HepG2 (cell line): ENCODE measurements around the gene KIF17. TPM values are rescaled to one million over a fixed set of nuclear protein-coding genes. Genes with fewer than 3 reads are reported as not detected.
A peak's percentile ranks its signal among the peaks of the same experiment; 100 is the strongest.

Experiments used
- CCAR2 ChIP-seq: fragments of 200-400 bp; formaldehyde crosslinking; optimal IDR thresholded peaks from 2 replicates; pipeline ENCODE3; 2018; ENCODE audit warnings: low read depth, mild to moderate bottlenecking, low read length, moderate library complexity
- CEBPZ ChIP-seq: IDR thresholded peaks from 2 replicates; pipeline ENCODE4 v1.6.1; 2012; ENCODE audit warnings: low read length, improper control_type of control experiment
- FOXJ3 ChIP-seq: sonication (generic); formaldehyde crosslinking; IDR thresholded peaks from 2 replicates; pipeline ENCODE4 v1.4.0; 2020; ENCODE audit warnings: missing genetic modification reagents, mild to moderate bottlenecking, borderline replicate concordance
- HMG20B ChIP-seq: conservative IDR thresholded peaks from 2 replicates; pipeline ENCODE4 v1.6.1; 2016; ENCODE audit warnings: missing genetic modification reagents, missing compliant biosample characterization
- KDM2A ChIP-seq: sonication (generic); formaldehyde crosslinking; IDR thresholded peaks from 2 replicates; pipeline ENCODE4 v1.4.0; 2020; ENCODE audit warnings: low read depth, missing genetic modification reagents, borderline replicate concordance
- NFKB2 ChIP-seq: sonication (generic); formaldehyde crosslinking; IDR thresholded peaks from 2 replicates; pipeline ENCODE4 v1.4.0; 2020; ENCODE audit warnings: missing genetic modification reagents, borderline replicate concordance
- NR0B2 ChIP-seq: sonication (generic); formaldehyde crosslinking; IDR thresholded peaks from 2 replicates; pipeline ENCODE4 v1.4.0; 2020; ENCODE audit warnings: mild to moderate bottlenecking, missing genetic modification reagents
- PHF5A ChIP-seq: IDR thresholded peaks from one replicate; pipeline ENCODE4 v1.6.1; 2018; ENCODE audit warnings: low read depth, missing genetic modification reagents; ENCODE audit not compliant: unreplicated experiment
- RAD51 ChIP-seq: fragments of 450-650 bp; IDR thresholded peaks from 2 replicates; pipeline ENCODE4 v1.6.1; 2016; ENCODE audit warnings: borderline replicate concordance
- REL ChIP-seq: sonication (generic); formaldehyde crosslinking; conservative IDR thresholded peaks from 2 replicates; pipeline ENCODE4 v1.8.0; 2022; ENCODE audit warnings: mild to moderate bottlenecking, missing genetic modification reagents, moderate library complexity
- REPIN1 ChIP-seq: sonication (generic); formaldehyde crosslinking; IDR thresholded peaks from 2 replicates; pipeline ENCODE4 v1.8.0; 2022; ENCODE audit warnings: missing genetic modification reagents, low read depth, mild to moderate bottlenecking, borderline replicate concordance
- RFX3 ChIP-seq: IDR thresholded peaks from 2 replicates; pipeline ENCODE4 v1.6.1; 2016; ENCODE audit warnings: missing biosample characterization, missing genetic modification reagents
- U2AF2 ChIP-seq: fragments of 200-400 bp; formaldehyde crosslinking; IDR thresholded peaks from 2 replicates; pipeline ENCODE4 v1.6.1; 2017; ENCODE audit warnings: low read depth, mild to moderate bottlenecking, low read length
- ZC3H13 ChIP-seq: sonication (generic); formaldehyde crosslinking; IDR thresholded peaks from 2 replicates; pipeline ENCODE4 v1.8.1; 2023; ENCODE audit warnings: mild to moderate bottlenecking, missing genetic modification reagents, moderate library complexity
- ZFP90 ChIP-seq: sonication (generic); formaldehyde crosslinking; IDR thresholded peaks from 2 replicates; pipeline ENCODE4 v1.8.0; 2022; ENCODE audit warnings: missing genetic modification reagents, mild to moderate bottlenecking, inconsistent platforms, borderline replicate concordance
- ZNF143 ChIP-seq: sonication (generic); formaldehyde crosslinking; IDR thresholded peaks from 2 replicates; pipeline ENCODE4 v1.4.0; 2020; ENCODE audit warnings: missing genetic modification reagents
- ZNF232 ChIP-seq: sonication (generic); formaldehyde crosslinking; IDR thresholded peaks from 2 replicates; pipeline ENCODE4 v1.4.0; 2020; ENCODE audit warnings: missing genetic modification reagents, borderline replicate concordance
- ZNF296 ChIP-seq: sonication (generic); formaldehyde crosslinking; conservative IDR thresholded peaks from 2 replicates; pipeline ENCODE4 v1.5.0; 2020; ENCODE audit warnings: mild to moderate bottlenecking, missing genetic modification reagents
- ZNF879 ChIP-seq: sonication (generic); formaldehyde crosslinking; IDR thresholded peaks from 2 replicates; pipeline ENCODE4 v1.8.1; 2023; ENCODE audit warnings: missing genetic modification reagents
- polyA plus RNA-seq, 8 experiments: library from polyadenylated mRNA; depleted of rRNA in 3 of 8; stranded (reverse) in 7 of 8; unstranded in 1 of 8; fragments of >200 nt; fragmentation: Illumina TruSeq in 4 of 8; extraction: Trizol in 4 of 8; gene quantifications; 2 replicates each; pipeline versions ENCODE4 v1.2.1 to v1.2.3, GENCODE V29; 2011 to 2016; ENCODE audit warnings: low read depth in 4 of 8, missing spikeins in 1 of 8, mixed read lengths in 1 of 8; ENCODE audit not compliant: insufficient read depth in 1 of 8
- total RNA-seq, 5 experiments: library from RNA; depleted of rRNA; stranded (reverse); fragments of >200 nt; fragmentation: Illumina TruSeq; extraction: Trizol; gene quantifications; 2 replicates each; pipeline ENCODE4 v1.2.3, GENCODE V29; 2016; ENCODE audit warnings: low read depth in 1 of 5
- TF ChIP-seq, protein P1 (sequence below): sonication (generic); formaldehyde crosslinking; IDR thresholded peaks from 2 replicates; pipeline ENCODE4 v1.5.1; 2020; ENCODE audit warnings: mild to moderate bottlenecking, missing genetic modification reagents
- TF ChIP-seq, protein P2 (sequence below): sonication (generic); formaldehyde crosslinking; IDR thresholded peaks from 2 replicates; pipeline ENCODE4 v1.5.1; 2020; ENCODE audit warnings: missing genetic modification reagents, mild to moderate bottlenecking, borderline replicate concordance

The KIF17 gene
- total and polyA plus RNA-seq, 2 of the 13 experiments (the other 11 are each of a cell fraction or from before 2014, with no cell fraction given): 0.24 to 0.44 TPM

DNA sequence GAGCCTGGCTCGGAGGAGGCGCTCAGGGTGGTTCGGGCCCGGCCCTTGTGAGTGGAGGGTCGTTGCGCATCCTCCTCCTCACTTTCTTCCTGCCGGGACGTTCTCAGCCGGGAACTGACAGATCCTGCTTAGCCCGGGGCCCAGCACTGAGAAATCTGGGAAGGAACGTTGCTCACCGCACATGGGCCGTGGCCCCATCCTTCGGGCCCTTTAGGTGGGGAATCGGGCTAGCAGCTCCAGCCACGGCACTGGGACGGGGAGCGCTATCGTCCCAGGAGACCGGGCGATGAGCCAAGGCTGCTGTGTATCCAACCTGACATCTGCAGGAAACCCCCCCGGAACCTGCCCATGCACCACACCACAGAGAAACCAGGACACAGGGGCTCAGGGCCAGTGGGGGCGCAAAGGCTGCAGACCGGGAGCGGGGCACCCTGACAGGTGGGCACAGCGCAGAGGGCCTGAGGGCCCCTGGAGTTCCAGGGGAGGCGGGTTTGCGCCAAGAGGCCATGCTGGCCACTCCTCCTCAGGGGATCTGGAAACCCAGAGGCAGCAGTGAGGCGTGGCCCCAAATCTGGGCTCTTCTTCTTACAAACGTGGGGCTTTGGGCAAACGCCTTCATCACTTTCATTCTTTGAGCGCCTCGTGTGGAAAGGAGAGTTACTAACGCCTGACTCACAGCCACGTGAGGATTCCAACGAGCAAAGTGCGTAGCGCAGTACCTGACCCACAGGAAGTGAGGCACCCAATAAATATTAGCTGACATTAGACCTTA, 15.0 kb upstream of the KIF17 start, which contains the start of gene SH2D5 (continued):
- TF ChIP-seq RAD51: no peak
- TF ChIP-seq, protein P1, sequence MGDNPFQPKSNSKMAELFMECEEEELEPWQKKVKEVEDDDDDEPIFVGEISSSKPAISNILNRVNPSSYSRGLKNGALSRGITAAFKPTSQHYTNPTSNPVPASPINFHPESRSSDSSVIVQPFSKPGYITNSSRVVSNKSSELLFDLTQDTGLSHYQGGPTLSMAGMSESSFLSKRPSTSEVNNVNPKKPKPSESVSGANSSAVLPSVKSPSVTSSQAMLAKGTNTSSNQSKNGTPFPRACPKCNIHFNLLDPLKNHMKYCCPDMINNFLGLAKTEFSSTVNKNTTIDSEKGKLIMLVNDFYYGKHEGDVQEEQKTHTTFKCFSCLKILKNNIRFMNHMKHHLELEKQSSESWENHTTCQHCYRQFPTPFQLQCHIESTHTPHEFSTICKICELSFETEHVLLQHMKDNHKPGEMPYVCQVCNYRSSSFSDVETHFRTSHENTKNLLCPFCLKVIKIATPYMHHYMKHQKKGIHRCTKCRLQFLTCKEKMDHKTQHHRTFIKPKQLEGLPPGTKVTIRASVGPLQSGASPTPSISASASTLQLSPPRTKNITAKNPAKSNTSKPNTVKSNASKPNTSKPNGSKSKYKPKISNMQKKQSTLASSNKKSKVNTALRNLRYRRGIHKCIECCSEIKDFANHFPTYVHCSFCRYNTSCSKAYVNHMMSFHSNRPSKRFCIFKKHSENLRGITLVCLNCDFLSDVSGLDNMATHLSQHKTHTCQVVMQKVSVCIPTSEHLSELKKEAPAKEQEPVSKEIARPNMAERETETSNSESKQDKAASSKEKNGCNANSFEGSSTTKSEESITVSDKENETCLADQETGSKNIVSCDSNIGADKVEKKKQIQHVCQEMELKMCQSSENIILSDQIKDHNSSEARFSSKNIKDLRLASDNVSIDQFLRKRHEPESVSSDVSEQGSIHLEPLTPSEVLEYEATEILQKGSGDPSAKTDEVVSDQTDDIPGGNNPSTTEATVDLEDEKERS (CRISPR knock-in tag): peak; percentile 56; the same call in 1 of the 2 replicates
- 0 out of 2 replicates have a peak, but pooled peaks have one; percentile 69 for TF ChIP-seq ZC3H13 (CRISPR knock-in tag)
- no peak for TF ChIP-seq ZFP90 (CRISPR knock-in tag)
- no peak for TF ChIP-seq REPIN1 (CRISPR knock-in tag)
- no peak for TF ChIP-seq U2AF2
- no peak for TF ChIP-seq CCAR2
- TF ChIP-seq RFX3 (CRISPR knock-in tag): no peak
- no peak; the same call in 1 of the 2 replicates for TF ChIP-seq KDM2A
- TF ChIP-seq FOXJ3: no peak
- no peak for TF ChIP-seq PHF5A (CRISPR knock-in tag)
- TF ChIP-seq ZNF879 (CRISPR knock-in tag): no peak
- TF ChIP-seq HMG20B (CRISPR knock-in tag): 0 out of 2 replicates have a peak, but pooled peaks have one; percentile 15
- TF ChIP-seq, protein P2, sequence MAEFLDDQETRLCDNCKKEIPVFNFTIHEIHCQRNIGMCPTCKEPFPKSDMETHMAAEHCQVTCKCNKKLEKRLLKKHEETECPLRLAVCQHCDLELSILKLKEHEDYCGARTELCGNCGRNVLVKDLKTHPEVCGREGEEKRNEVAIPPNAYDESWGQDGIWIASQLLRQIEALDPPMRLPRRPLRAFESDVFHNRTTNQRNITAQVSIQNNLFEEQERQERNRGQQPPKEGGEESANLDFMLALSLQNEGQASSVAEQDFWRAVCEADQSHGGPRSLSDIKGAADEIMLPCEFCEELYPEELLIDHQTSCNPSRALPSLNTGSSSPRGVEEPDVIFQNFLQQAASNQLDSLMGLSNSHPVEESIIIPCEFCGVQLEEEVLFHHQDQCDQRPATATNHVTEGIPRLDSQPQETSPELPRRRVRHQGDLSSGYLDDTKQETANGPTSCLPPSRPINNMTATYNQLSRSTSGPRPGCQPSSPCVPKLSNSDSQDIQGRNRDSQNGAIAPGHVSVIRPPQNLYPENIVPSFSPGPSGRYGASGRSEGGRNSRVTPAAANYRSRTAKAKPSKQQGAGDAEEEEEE (CRISPR knock-in tag): no peak
- no peak for TF ChIP-seq ZNF143 (CRISPR knock-in tag)
- peak; percentile 87; the same call in 1 of the 2 replicates for TF ChIP-seq ZNF232
- no peak for TF ChIP-seq NFKB2
- no peak for TF ChIP-seq ZNF296 (CRISPR knock-in tag)
- no peak; the same call in 1 of the 2 replicates for TF ChIP-seq REL (CRISPR knock-in tag)
- no peak for TF ChIP-seq CEBPZ
- no peak for TF ChIP-seq NR0B2 (CRISPR knock-in tag)
